NT2/D1 (cell line): ENCODE data around the gene DNAAF2.
"Not testable (repeated sequence)": the region's sequence is repeated elsewhere in the genome, so short reads cannot be mapped to it uniquely, and the experiment has no call there.

Experiments
- SUZ12 ChIP-seq: IDR thresholded peaks from 2 replicates; pipeline ENCODE4 v1.6.1; 2011; ENCODE audit not compliant: insufficient read length, insufficient read depth; ENCODE audit errors: extremely low read depth
- YY1 ChIP-seq: IDR thresholded peaks from 2 replicates; pipeline ENCODE4 v1.6.1; 2011; ENCODE audit not compliant: insufficient read length, insufficient read depth
- ZNF274 ChIP-seq: IDR thresholded peaks from 2 replicates; pipeline ENCODE4 v1.6.1; 2011; ENCODE audit warnings: mild to moderate bottlenecking, low read depth, low read length

DNA sequence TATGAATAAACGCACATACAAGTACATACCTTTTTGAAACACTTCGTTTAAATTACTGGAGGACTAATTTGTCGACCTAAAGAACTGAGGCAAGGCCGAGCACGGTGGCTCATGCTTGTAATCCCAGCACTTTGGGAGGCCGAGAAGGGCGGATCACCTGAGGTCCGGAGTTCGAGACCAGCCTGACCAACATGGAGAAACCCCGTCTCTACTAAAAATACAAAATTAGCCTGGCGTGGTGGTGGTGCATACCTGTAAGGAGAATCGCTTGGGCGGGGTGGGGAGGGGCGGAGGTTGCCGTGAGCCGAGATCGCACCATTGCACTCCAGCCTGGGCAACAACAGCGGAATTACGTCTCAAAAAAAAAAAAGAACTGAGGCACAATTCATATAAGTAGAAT lies 15.8 kb downstream of the DNAAF2 start:
- not testable (repeated sequence) for TF ChIP-seq ZNF274, YY1, SUZ12
